Renal cortical epithelial cell (primary cell): ENCODE measurements around the gene ZFYVE28. TPM values are rescaled to one million over a fixed set of nuclear protein-coding genes. Genes with fewer than 3 reads are reported as not detected.
"Not testable (repeated sequence)": the region's sequence is repeated elsewhere in the genome, so short reads cannot be mapped to it uniquely, and the experiment has no call there.

ENCODE experiments used
- DNase-seq: peaks from one replicate; pipeline ENCODE4 v3.0.0-alpha.2; 2011; ENCODE audit warnings: low read depth
- total RNA-seq: library from RNA; depleted of rRNA; stranded (reverse); fragments of >200 nt; gene quantifications from 2 replicates; pipeline ENCODE4 v1.2.3, GENCODE V29; 2014

Gene ZFYVE28
- total RNA-seq, 1 donor from 2014 or later, result 9.2 TPM

DNA sequence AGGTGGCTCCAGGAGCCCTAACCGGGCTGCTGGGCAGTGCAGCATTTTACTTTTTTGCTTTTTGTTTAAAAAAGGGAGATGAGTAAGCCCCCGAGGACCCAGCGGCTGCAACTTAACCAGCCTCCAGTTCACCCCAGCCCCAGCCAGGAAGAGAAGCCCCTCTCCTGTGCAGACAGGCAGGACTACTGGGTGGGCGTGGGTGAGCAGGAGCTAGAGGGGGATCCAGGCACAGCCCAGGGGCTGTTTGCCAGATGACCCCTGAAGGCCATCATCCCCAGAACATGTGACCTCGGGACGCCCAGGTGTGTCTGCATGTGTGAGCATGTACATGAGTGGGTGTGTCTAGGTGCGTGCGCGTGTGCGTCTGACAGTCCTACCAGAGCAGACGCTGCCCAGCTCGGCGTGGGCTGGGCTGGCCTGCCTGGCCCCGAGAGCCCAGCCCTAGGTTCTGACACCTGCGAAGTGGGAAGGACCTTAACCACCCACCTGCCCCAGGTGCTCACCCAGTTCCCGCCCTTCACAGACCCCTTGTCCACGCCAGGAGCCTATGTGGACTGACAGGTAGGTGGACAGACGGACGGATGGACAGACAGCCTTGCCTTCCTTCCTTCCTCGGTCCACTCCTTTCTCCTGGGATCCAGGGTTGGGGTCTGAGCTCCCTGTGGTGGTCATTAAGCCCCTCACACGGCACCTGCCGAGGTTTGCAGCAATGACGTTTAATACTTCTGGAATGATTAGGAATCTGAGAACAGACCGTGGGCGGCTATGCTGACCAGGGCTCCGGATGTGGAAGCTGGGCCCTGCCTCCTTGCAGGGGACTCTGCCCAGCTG, 168.7 kb downstream of the ZFYVE28 start:
- no peak for DNase-seq

DNA sequence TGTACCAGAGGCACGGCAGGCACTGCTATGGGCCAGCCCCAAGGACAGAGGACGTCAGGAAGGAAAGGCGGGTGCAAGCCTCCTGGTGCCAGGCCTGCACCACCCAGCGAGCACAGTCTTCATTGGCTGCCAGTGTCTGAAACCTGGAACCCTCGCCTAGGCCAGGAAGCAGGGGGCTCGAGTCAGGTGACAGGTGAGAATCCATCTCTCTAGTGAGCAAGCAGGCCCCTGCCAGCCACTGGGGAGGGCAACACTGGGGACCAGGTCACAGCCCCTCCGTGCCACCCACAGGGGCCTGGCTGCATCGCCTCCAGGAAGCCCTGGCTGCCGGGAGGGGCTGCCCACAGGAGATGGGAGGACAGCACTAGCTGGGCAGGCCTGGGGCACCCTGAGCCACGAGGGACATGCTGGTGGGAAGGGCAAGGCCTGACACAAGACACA, 169.6 kb downstream of the ZFYVE28 start:
- DNase-seq, result no peak

GRCh38 chr4:2248044-2248780, 170.2 kb downstream of the ZFYVE28 start:
- DNase-seq, result no peak

DNA sequence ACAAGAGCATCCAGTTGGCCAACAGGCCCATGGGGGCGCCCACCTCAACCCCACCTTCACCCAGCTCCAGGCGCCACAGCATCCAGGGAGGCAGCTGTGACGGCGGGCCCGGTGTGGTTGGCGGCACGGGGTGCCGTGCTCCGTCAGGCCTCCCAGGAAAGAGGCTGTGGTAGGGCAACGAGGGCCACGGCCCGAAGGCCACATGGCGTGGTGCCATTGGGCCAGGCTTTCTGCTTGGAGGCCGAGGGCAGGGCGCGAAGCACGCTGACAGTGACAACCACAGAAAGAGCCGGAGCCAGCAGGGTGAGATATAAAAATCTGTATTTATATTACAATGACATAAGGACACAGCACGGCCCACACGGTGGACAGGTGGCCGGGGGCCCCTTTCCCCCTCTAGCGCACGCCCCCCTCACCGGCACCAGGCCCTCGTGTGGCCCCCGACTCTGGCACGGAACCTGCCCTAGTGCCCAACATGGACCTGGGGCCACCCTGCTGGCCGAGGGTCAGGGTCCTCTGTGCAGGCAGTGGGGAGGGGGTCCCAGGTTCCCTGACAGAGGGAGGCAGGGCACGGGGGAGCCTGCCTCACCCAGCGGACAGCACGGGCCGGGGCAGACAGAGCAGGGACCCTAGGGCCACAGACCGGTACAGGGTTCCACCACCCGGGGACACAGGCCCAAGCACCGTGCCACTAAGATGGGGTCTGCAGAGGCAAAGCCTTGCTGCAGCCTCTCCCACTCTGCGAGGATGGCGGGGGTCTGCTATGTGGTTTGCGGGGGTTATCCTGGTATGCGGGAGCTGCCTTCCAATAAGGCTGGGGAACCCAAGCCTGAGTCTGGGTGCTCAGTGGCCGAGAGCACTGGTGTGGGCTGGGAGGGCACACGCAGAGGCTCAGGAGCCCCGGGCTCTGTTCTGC, 171.1 kb downstream of the ZFYVE28 start:
- no peak for DNase-seq

DNA sequence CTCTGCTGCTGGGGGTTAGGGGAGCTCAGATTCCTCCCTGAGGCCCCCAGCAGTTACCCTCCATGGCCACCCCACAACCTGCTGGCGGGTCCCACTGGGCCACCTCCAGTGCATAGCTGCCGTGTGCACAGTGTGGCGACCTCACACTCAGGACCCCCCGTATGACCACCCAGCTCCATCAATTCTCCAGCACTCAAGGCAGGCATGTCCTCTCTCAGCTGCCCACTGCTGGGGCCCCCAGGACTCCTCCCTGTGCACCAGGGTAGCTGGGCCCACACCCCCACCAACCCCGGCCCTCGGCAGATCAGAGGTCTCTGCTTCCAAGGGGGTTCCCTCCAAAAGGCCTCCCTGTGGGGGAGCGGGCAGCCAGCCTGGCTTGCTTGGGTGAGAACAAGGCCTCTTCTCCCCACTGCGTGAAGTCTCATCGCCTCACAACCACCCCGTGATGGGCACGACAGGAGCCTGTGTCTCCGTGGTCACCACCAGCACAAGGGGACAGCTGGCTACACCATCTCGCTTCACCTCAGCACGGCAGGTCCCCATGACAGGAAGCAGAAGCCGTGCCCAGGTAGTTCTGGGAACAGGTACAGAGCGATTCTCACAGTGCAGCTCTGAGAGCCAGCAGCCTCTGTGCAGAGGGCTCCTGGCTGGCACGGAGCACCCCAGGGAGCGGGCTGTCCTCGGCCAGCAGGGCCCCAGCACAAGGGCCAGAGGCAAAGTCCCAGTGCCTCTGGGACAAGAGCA, 171.9 kb downstream of the ZFYVE28 start:
- DNase-seq, result no peak

DNA sequence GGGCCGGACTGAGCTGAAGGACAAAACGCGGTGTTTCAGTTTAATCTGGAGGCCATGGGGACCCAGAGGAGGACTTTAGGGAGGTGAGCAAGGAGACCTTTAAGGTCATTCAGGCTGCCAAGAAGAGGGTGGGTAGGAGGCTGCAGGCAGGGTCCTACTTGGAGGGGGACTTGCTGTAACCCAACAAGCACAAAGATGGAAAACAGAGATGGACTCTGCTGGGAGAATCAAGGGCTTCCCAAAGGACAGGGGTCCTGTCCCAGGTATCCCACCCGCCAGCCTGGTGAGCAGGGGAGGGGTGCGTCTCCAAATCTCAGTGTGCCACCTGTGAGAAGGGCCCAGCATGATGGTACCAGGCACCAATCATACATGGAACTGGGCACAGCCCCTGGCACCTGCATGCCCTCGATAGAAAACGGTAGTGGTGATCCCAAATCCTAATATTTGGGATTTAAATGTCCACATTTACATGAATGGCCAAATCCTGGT, 172.6 kb downstream of the ZFYVE28 start:
- no peak for DNase-seq

DNA sequence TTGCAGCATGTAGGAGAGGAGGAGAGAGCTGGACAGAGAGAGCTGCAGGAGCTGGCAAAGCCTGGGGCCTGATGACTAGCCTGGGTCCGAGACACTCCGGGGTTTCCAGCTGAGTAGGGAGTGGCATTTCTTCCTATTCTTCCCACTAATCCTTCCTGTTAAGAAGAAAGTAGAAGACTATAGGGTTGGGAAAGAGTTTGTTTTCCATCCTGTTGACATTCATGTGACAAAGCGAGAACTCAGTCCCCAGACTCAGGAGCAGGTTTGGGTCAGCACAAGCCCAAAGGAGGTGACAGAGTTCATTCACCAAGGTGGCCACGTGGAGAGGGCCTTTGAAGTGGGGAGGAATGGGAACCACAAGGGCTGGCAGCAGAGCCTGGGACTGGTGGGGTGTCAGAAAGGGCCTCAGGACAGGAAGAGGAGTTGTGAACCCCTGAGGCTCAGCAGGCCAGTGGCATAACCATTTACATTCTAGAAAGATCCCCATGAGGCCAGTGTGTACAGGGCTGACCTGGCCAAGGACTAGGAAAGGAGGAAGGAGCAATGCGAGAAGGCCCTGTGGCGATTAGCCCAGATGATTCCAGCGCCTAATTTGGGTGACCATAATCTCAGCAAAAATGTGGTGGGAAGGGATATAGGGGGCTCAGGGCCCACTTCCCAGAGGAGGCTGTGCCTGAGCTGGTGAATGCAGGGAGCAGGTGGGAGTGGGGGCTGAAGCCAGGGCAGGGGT, 173.2 kb downstream of the ZFYVE28 start:
- DNase-seq, result no peak

DNA sequence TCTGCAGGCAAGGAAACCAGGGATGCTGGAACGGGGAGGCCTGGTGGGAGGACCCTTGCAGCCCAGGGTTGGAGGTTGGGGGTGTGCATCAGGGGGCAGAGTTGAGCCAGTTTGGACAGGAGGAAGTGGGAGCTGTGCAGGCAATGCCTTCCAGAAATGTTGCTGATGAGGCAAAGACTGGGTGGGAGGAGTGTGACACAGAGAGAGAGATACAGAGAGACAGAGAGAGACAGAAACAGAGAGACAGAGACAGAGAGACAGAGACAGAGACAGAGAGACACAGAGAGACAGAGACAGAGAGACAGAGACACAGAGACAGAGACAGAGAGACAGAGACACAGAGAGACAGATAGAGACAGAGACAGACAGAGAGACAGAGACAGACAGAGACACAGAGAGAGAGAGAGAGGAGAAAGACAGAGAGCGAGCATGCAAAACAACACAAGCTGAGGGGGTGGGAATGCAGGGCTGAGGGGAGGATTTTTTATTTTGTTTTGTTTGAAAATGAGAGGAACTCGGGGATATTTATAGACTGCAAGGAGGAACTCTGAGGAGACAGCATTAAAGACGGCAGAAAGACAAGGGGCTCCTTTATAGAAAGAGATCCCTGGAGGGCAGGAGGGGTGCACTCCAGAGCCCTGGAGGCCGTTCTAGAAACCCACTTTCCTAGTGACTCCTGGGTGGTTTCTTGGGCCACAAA, 174.6 kb downstream of the ZFYVE28 start:
- DNase-seq, result no peak

DNA sequence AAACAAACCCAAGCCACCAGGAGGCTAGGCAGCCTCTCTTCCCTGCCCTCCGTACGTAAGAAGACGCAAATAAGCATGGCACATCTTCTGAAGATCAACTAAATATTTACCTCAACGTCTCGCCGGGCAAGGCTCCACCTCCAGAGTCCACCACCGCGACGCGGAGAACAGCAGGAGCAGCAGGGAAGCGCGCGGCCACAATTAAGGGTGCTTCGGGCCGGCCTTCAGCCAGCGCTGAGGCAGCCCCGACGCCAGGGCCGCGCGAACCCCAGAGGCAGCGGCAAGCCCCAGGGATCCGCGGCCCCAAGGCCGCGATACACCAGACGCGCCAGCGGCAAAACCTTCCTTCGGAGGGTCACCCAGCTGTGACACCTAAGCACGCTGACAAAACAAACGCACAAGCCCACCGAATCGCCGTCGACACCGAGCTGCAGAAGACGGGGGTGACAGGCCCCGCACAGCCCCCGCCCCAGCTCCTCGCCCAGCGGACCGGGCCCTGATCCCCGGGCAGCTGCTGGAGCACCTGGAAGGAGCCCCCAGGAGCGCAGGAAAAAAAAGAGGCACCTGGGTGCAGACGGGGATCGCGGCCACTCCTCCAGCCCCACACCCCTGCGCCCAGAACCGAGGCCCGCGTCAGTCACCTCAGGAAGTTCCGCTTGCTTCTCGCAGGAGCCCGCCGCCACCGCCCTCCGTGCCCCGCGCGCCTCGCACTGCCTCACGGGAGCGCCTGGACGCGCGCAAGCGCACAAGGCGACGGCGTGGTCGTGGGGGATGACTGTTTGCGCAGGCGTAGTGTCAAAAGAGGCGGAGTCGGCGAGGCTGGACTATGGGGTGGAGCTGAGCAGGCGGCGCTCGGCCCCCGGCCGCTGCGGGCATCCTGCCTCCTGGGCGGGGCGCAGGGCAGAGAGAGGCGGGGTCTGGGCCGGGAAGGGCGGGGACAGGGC, 176.8 kb downstream of the ZFYVE28 start, which contains the start of the genes HAUS3 and POLN:
Gene HAUS3 (minus strand): TSS at position 712 of the 944 bp plus-strand sequence. CDS start 1,175 bp downstream, outside the sequence.
Gene POLN (minus strand): TSS at position 712 of the 944 bp plus-strand sequence. CDS start 12,890 bp downstream, outside the sequence.
- DNase-seq, result peak; percentile 86

- no peak for DNase-seq
These were observed 177.4 kb downstream of the ZFYVE28 start for GRCh38 chr4:2241003-2241402.

DNA sequence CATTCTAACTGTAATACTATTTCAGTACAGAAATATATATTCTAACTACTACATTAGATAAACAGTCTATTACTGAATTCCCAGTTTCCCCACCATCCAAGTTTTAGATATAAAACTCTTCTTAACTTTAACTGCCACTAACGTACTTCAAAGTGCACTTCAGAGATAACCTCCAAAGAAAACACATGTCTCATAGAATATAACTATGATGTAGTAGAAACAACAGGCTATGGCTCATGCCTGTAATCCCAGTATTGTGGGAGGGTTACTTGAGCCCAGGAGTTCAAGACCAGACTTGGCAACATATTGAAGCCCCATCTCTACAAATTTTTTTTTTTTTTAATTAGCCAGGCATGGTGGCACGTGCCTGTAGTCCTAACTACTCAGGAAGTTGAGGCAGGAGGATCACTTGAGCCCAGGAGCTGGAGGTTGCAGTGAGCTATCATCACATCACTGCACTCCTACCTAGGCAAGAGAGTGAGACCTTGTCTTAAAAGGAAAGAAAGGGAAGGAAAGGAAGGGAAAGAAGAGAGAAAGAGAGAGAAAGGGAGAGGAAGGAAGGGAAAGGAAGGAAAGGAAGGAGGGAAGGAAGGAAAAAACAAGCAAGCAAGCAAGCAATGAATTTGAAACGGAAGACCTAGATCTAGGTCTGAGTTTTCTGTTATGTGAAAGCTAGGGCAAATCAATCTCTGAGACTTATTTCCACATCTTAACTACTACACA, 181.3 kb downstream of the ZFYVE28 start:
- DNase-seq, result no peak

GRCh38 chr4:2231082-2231481, 187.4 kb downstream of the ZFYVE28 start:
- DNase-seq, result no peak

- DNase-seq, result no peak
These were observed 192.2 kb downstream of the ZFYVE28 start for GRCh38 chr4:2226261-2226660.

DNA sequence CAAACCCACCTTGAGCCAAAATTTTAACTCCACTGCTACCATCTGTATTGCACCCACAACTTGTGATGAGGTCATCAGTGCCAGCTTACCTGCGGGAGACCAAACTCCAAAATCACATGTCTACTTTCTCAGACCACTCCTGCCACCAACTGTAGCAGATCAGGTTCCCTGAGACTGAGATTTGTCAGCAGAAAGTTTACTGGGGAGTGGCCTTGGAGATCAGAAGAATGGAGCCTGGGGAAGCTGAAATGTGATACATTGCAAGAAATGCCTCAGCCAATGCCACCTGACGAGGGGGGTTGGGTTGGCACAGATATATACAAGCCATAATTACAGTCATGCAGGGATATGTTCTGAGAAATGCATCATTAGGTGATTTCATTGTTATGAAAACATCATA, 195.6 kb downstream of the ZFYVE28 start:
- no peak for DNase-seq

- DNase-seq, result not testable (repeated sequence)
These were observed 197.1 kb downstream of the ZFYVE28 start for GRCh38 chr4:2221378-2221777.

DNA sequence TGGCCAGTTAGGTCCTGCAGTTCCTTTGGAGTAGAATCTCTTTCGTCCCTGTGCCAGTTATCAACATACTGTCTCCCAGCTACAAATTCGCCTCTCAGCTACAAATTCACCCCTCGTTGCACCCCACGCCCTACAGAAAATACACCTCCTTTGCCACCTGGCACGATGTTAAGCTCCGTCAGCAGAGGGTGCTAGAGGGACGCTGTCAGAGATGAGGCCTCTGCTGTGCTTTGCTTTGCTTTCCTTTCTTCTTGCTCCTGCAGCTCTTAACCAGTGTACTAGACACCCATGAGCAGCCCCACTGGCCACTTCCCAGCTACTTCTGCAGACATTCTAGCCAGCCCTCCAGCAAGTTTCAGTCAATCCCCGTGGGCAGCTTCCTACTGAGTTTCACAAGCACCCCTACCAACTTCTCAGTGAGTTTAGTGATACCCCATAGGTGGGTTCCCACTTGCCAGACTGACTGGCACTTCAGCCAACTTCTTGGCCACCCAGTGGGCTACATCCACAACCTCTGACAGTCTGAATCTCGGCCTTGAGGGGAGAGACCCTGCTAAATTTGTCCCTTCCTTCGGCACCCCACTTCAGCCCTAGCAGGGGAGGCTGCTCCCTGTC, 198.3 kb downstream of the ZFYVE28 start:
- DNase-seq, result peak; percentile 58
